ENCODE data around the gene TOMM20. TPM values are rescaled to one million over a fixed set of nuclear protein-coding genes. Genes with fewer than 3 reads are reported as not detected.
"Not testable (repeated sequence)": the region's sequence is repeated elsewhere in the genome, so short reads cannot be mapped to it uniquely, and the experiment has no call there.

Gene TOMM20
- total RNA-seq, 1 donor from 2014 or later: 101 TPM

DNA sequence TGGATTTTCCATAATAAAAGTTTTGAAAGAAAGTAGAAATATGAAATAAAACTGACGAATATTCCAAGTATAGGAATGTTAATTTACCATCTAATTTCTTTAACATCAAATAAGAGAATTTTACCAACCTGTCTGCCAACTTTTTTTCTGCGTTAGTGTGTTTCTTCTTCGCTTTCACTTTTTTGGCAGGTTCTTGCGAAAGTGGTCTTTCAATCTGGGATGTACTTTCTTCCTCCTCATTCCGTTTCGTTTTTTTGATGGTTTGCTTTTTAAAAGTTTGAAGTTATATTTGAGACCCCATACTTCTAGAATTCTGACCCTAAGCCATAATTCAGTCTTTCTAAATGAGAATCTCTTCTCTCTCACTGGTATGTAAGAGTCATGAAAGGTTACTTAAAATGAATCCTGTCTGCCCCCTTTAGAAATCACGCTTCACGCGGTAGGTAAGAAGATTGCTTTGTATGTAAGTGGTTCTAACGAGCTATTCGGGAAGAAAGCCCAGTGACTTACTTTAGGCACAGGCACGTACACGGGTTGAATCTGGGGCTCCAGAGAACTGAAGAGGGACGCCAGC is 31.8 kb upstream of the TOMM20 start:
- H3K4me3 ChIP-seq (ENCODE audit: low read depth, low read length): peak overlapping the region; percentile 76
- DNase-seq (ENCODE audit: low read depth): peak; percentile 38
- TF ChIP-seq, protein P1, sequence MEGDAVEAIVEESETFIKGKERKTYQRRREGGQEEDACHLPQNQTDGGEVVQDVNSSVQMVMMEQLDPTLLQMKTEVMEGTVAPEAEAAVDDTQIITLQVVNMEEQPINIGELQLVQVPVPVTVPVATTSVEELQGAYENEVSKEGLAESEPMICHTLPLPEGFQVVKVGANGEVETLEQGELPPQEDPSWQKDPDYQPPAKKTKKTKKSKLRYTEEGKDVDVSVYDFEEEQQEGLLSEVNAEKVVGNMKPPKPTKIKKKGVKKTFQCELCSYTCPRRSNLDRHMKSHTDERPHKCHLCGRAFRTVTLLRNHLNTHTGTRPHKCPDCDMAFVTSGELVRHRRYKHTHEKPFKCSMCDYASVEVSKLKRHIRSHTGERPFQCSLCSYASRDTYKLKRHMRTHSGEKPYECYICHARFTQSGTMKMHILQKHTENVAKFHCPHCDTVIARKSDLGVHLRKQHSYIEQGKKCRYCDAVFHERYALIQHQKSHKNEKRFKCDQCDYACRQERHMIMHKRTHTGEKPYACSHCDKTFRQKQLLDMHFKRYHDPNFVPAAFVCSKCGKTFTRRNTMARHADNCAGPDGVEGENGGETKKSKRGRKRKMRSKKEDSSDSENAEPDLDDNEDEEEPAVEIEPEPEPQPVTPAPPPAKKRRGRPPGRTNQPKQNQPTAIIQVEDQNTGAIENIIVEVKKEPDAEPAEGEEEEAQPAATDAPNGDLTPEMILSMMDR (conservative IDR thresholded peaks at IDR 0.05; ENCODE audit: low read depth, low read length): no peak

DNA sequence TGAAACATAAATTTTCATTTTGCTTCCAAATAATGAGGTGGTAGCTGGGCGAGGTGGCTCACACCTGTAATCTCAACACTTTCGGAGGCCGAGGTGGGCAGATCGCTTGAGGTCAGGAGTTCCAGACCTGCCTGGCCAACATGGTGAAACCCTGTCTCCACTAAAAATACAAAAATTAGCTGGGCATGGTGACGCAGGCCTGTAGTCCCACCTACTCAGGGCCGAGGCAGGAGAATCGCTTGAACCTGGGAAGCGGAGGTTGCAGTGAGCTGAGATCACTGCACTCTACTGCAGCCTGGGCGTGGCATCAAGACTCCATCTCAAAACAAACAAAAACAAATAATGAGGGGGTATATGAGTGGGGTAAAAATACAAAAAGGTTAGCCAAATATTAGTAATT is 31.3 kb upstream of the TOMM20 start:
- H3K4me3 ChIP-seq (ENCODE audit: low read depth, low read length): peak overlapping the region; percentile 76
- DNase-seq (ENCODE audit: low read depth): not testable (repeated sequence)

DNA sequence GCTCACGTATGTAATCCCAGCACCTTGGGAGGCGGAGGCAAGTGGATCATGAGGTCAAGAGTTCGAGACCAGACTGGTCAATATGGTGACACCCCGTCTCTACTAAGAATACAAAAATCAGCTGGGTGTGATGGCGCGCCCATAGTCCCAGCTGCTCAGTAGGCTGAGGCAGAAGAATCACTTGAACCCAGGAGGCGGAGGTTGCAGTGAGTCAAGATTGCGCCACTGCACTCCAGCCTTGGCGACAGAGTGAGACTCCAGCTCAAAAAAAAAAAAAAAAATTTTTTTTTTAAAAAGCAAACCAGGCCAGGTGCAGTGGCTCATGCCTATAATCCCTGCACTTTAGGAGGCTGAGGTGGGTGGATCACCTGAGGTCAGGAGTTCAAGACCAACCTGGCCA is 30.6 kb upstream of the TOMM20 start:
- H3K4me3 ChIP-seq (ENCODE audit: low read depth, low read length); DNase-seq (ENCODE audit: low read depth): not testable (repeated sequence)

DNA sequence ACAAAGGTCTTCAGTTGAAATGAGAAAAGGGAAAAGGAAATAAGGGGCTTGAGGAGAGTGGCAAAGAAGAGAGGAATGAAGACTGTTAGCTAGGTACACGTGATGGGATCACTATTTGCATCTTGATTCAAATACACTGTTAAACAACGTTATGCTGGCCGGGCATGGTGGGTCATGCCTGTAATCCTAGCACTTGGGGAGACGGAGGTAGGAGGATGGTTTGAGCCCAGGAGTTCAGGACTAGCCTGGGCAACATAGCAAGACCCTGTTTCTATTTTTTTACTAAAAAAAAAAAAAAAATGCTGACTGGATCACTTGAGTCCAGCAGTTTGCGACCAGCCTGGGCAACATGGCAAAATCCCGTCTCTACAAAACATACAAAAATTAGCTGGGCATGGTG is 30.0 kb upstream of the TOMM20 start:
- DNase-seq (ENCODE audit: low read depth): no peak

DNA sequence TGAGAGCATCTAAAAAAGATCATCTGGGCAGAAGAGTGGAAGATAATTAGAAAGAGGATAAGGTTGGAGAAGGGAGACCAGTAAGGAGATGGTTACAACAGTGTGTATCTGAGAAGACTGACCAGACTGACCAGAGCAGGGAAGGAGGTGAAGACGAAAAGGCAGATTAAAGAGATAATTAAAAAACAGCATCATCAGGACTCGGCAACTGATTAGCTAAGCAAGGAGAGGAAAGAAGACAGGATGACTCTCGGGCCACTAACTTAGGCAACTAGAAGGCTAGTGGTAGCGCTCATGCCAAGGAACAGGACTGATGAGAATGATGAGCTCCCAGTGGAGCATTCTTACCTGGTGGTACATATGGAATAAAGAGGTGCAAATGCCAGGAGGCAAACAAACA is 28.5 kb upstream of the TOMM20 start:
- no peak overlapping the region for H3K4me3 ChIP-seq (ENCODE audit: low read depth, low read length)
- DNase-seq (ENCODE audit: low read depth): no peak
- TF ChIP-seq, protein P1 (conservative IDR thresholded peaks at IDR 0.05; ENCODE audit: low read depth, low read length): no peak

More for the DNA sequence above, 30.0 kb upstream of the TOMM20 start:
- TF ChIP-seq, protein P1 (conservative IDR thresholded peaks at IDR 0.05; ENCODE audit: low read depth, low read length): no peak
- H3K4me3 ChIP-seq (ENCODE audit: low read depth, low read length): no peak overlapping the region

DNA sequence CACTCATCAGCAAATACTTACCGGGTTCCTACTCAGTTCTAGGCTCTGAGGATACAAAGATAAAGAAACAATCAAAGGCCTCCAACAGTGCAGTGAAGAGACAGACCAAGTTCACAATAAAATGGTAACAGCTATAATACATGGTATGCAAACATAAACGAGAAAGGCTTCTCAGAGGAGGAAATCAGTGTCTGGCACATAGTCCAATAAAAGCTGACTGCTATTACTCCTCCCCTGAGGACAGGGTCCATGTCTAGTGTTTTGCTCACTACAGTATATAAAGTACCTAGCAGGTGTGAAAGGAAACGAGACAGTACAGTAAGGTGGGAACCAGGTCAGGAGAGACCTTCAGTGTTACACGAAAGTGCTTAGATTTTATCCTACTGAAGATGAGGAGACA is 28.1 kb upstream of the TOMM20 start:
- TF ChIP-seq, protein P1 (conservative IDR thresholded peaks at IDR 0.05; ENCODE audit: low read depth, low read length): no peak

DNA sequence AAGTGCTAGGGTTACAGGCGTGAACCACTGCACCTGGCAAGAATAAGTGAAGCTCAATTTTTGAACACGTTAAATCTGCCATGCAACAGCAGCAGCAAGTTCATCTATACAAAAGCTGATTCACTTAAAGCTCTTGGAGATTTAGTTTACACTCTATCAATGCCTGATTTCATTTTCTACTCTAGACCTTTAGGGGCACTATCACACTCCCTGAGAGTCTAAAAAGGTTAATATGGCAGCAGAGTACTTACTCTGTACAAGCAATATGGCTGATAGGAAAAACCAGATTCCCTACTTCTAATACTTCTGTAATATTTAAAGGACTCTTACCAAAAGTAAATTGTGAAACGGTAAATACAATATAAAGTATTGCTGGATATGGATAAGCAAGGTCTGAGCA is 27.6 kb upstream of the TOMM20 start:
- TF ChIP-seq, protein P1 (conservative IDR thresholded peaks at IDR 0.05; ENCODE audit: low read depth, low read length): no peak
- H3K4me3 ChIP-seq (ENCODE audit: low read depth, low read length): no peak overlapping the region
- no peak for DNase-seq (ENCODE audit: low read depth)

More for the DNA sequence above, 28.1 kb upstream of the TOMM20 start:
- no peak overlapping the region for H3K4me3 ChIP-seq (ENCODE audit: low read depth, low read length)
- no peak for DNase-seq (ENCODE audit: low read depth)

DNA sequence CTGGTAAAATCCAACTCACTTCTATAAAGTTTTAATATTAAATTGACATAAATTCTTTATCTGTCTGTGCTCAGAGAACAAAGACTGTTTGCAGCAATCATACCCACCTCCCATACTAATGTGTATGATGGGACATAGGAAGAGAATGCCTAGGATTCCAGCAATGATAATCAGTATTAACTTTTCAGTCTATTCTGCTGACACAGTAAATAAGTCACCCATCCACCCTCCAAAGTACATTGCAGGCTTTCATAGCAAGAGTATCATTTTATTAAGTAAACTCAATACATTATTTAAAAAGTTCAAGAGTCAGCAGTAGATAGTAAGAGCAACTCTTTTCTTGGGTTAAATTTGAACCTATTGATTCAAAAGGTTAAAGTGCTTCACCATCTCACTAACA is 23.6 kb upstream of the TOMM20 start:
- TF ChIP-seq, protein P1 (conservative IDR thresholded peaks at IDR 0.05; ENCODE audit: low read depth, low read length): no peak
- DNase-seq (ENCODE audit: low read depth): no peak
- no peak overlapping the region for H3K4me3 ChIP-seq (ENCODE audit: low read depth, low read length)
